Neural cell (in vitro differentiated cells): ENCODE results near the gene ITPKB. TPM values are rescaled to one million over a fixed set of nuclear protein-coding genes. Genes with fewer than 3 reads are reported as not detected.
"Not testable (repeated sequence)": the region's sequence is repeated elsewhere in the genome, so short reads cannot be mapped to it uniquely, and the experiment has no call there.

ENCODE experiments used
- H2AFZ ChIP-seq: fragments of 200-600, 300-800 bp; sonication (generic), shearing (Covaris generic); 2 replicates; pipeline ENCODE4 v1.6.0; 2014; ENCODE audit warnings: low read depth, mild to moderate bottlenecking, antibody characterized with exemption, low read length, moderate library complexity
- H3F3A ChIP-seq: fragments of 200-600 bp; shearing (Covaris generic); 2 replicates; pipeline ENCODE4 v1.6.1; 2016; ENCODE audit warnings: mild to moderate bottlenecking, moderate library complexity, mixed read lengths, antibody characterized with exemption, low read length; ENCODE audit not compliant: insufficient read depth, poor library complexity, severe bottlenecking
- H3K27ac ChIP-seq: fragments of 200-600, 300-800 bp; sonication (generic), shearing (Covaris generic); 2 replicates; pipeline ENCODE4 v1.5.1; 2014; ENCODE audit warnings: mild to moderate bottlenecking, low read length, moderate library complexity
- H3K27me3 ChIP-seq: fragments of 300-800, 200-600 bp; sonication (generic), shearing (Covaris generic); 2 replicates; pipeline ENCODE4 v1.6.0; 2014; ENCODE audit warnings: mild to moderate bottlenecking, low read depth, low read length, moderate library complexity; ENCODE audit not compliant: insufficient read depth
- H3K36me3 ChIP-seq: fragments of 300-800, 200-600 bp; sonication (generic), shearing (Covaris generic); 2 replicates; pipeline ENCODE4 v1.5.1; 2014; ENCODE audit warnings: mild to moderate bottlenecking, antibody characterized with exemption, low read length, moderate library complexity; ENCODE audit not compliant: insufficient read depth
- H3K4me2 ChIP-seq: fragments of 300-800, 200-600 bp; sonication (generic), shearing (Covaris generic); 2 replicates; pipeline ENCODE4 v1.6.0; 2014; ENCODE audit warnings: mild to moderate bottlenecking, low read length
- H3K4me3 ChIP-seq: fragments of 300-800, 200-600 bp; sonication (generic), shearing (Covaris generic); 2 replicates; pipeline ENCODE4 v1.5.1; 2014; ENCODE audit warnings: mild to moderate bottlenecking, low read length, moderate library complexity
- H3K79me2 ChIP-seq: fragments of 200-600 bp; shearing (Covaris generic); replicated peaks from 2 replicates; pipeline ENCODE4 v1.6.0; 2014; ENCODE audit warnings: mild to moderate bottlenecking, low read length, moderate library complexity; ENCODE audit not compliant: insufficient read depth
- H3K9ac ChIP-seq: fragments of 300-800, 200-600 bp; sonication (generic), shearing (Covaris generic); 2 replicates; pipeline ENCODE4 v1.6.1; 2016; ENCODE audit warnings: mild to moderate bottlenecking, low read length, mixed read lengths
- H3K9me2 ChIP-seq: fragments of 200-600 bp; shearing (Covaris generic); 2 replicates; pipeline ENCODE4 v1.6.1; 2016; ENCODE audit warnings: mild to moderate bottlenecking, low read length, mixed read lengths; ENCODE audit not compliant: insufficient read depth
- H3K9me3 ChIP-seq: fragments of 200-600, 300-800 bp; sonication (generic), shearing (Covaris generic); 2 replicates; pipeline ENCODE4 v1.6.1; 2016; ENCODE audit warnings: mild to moderate bottlenecking, mixed run types, low read length, moderate library complexity, mixed read lengths
- H4K20me1 ChIP-seq: fragments of 200-600 bp; shearing (Covaris generic); 2 replicates; pipeline ENCODE4 v1.6.1; 2016; ENCODE audit warnings: mild to moderate bottlenecking, mixed run types; ENCODE audit not compliant: insufficient read depth
- EP300 ChIP-seq: fragments of 450-650 bp; conservative IDR thresholded peaks from 2 replicates; pipeline ENCODE4 v1.6.1; 2014; ENCODE audit warnings: antibody characterized with exemption, mild to moderate bottlenecking, moderate library complexity; ENCODE audit not compliant: poor library complexity, severe bottlenecking
- EZH2 ChIP-seq: fragments of 200-600, 300-800 bp; shearing (Covaris generic), sonication (generic); IDR thresholded peaks from 2 replicates; pipeline ENCODE4 v1.6.1; 2014; ENCODE audit warnings: antibody characterized with exemption, low read length, borderline replicate concordance, mild to moderate bottlenecking; ENCODE audit not compliant: insufficient read depth, poor library complexity, severe bottlenecking
- MXI1 ChIP-seq: fragments of 450-650 bp; conservative IDR thresholded peaks from 2 replicates; pipeline ENCODE4 v1.6.1; 2014; ENCODE audit warnings: antibody characterized with exemption, mild to moderate bottlenecking; ENCODE audit not compliant: poor library complexity, severe bottlenecking
- POLR2AphosphoS5 ChIP-seq: IDR thresholded peaks from 2 replicates; pipeline ENCODE4 v1.6.1; 2012
- RAD21 ChIP-seq: fragments of 450-650 bp; conservative IDR thresholded peaks from 2 replicates; pipeline ENCODE4 v1.6.1; 2014; ENCODE audit warnings: antibody characterized with exemption, mild to moderate bottlenecking, moderate library complexity
- SMC3 ChIP-seq: fragments of 450-650 bp; conservative IDR thresholded peaks from 2 replicates; pipeline ENCODE4 v1.6.1; 2014; ENCODE audit warnings: antibody characterized with exemption, mild to moderate bottlenecking, moderate library complexity; ENCODE audit not compliant: poor library complexity
- TAF1 ChIP-seq: IDR thresholded peaks from 2 replicates; pipeline ENCODE4 v1.6.1; 2012; ENCODE audit warnings: low read depth
- polyA plus RNA-seq: library from polyadenylated mRNA; depleted of rRNA; stranded (reverse); fragments of >200 nt; gene quantifications from 2 replicates; pipeline ENCODE4 v1.2.3, GENCODE V29; 2014
- TF ChIP-seq, protein P1 (sequence below): IDR thresholded peaks from 2 replicates; pipeline ENCODE4 v1.6.1; 2012; ENCODE audit warnings: borderline replicate concordance
- TF ChIP-seq, protein P2 (sequence below): fragments of 450-650 bp; IDR thresholded peaks from 2 replicates; pipeline ENCODE4 v1.5.1; 2014; ENCODE audit warnings: antibody characterized with exemption, mild to moderate bottlenecking, moderate library complexity; ENCODE audit not compliant: poor library complexity, severe bottlenecking

The ITPKB gene
- polyA plus RNA-seq, 1 donor from 2014 or later: 0.19 TPM

DNA sequence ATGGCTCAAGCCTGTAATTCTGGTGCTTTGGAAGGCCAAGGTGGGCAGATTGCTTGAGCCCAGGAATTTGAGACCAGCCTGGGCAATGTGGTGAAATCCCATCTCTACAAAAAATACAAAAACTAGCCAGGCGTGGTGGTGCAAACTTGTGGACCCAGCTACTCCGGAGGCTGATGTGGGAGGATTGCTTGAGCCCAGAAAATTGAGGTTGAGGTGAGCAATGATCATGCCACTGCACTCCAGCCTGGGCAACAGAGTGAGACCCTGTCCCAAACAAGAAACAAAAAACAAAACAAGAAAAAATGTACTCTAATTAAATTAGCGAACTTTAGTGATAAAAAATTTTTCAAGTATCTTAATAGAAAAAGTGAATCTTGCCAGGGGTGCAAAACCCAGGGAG lies 28.1 kb upstream of the ITPKB start:
- H3K9ac ChIP-seq, H3K9me2 ChIP-seq, H3K27ac ChIP-seq, H3K79me2 ChIP-seq, H3K36me3 ChIP-seq, H3K4me3 ChIP-seq, H4K20me1 ChIP-seq, H3K4me2 ChIP-seq, H3F3A ChIP-seq, H2AFZ ChIP-seq, H3K9me3 ChIP-seq, H3K27me3 ChIP-seq: not testable (repeated sequence)

DNA sequence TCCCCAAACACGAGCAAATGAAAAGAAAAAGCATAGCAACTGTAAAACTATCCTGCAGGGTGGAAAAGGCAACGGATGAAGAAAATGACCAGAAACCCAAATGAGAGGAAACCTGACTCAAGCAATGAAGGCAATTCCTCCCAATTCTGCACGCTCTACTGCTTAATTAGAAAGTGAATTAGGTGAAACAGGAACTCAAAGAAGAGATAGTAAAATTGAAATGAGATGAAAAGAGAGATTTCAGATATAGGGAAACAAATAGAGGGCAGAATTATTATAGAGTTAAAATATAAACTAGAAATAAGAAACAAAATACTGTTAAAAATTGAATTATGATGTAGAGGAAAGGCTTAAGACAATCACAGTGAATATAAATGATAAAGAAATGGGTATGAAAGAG lies 27.5 kb upstream of the ITPKB start:
- Histone ChIP-seq H3K9me3 (no peaks in the 10 kb centered on the region), H2AFZ (no peak overlapping the region), H3K79me2 (no peaks in the 10 kb centered on the region), H3K36me3 (no peaks in the 10 kb centered on the region), H3K27me3 (no peaks in the 10 kb centered on the region), H4K20me1 (no peaks in the 10 kb centered on the region), H3K4me2 (no peak overlapping the region), H3K9ac (no peak overlapping the region), H3K4me3 (no peak overlapping the region), H3K27ac (no peak overlapping the region), H3K9me2 (no peaks in the 10 kb centered on the region), H3F3A (no peaks in the 10 kb centered on the region)
- no peak for TF ChIP-seq RAD21

DNA sequence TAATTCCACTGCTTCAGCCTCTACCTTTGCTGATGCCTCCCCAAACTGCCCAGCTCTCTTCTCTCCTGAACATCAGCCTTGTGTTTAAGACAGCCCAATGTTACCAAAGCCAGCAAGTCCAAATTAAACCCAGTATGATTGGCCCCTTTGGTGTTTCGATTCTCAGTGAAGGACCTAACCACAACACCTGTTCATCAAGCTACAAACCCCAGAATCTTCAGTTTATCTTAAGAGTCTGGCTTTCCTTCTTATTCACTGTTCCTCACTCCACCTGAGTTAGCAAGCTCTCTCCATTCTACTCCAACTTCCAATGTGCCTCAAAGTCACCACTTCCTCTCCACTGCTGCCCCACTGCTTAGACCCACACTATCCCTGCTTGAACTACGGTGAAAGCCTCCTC lies 25.5 kb upstream of the ITPKB start:
- no peaks in the 10 kb centered on the region for H3K79me2 ChIP-seq
- H3K36me3 ChIP-seq: no peaks in the 10 kb centered on the region
- TF ChIP-seq, protein P1, sequence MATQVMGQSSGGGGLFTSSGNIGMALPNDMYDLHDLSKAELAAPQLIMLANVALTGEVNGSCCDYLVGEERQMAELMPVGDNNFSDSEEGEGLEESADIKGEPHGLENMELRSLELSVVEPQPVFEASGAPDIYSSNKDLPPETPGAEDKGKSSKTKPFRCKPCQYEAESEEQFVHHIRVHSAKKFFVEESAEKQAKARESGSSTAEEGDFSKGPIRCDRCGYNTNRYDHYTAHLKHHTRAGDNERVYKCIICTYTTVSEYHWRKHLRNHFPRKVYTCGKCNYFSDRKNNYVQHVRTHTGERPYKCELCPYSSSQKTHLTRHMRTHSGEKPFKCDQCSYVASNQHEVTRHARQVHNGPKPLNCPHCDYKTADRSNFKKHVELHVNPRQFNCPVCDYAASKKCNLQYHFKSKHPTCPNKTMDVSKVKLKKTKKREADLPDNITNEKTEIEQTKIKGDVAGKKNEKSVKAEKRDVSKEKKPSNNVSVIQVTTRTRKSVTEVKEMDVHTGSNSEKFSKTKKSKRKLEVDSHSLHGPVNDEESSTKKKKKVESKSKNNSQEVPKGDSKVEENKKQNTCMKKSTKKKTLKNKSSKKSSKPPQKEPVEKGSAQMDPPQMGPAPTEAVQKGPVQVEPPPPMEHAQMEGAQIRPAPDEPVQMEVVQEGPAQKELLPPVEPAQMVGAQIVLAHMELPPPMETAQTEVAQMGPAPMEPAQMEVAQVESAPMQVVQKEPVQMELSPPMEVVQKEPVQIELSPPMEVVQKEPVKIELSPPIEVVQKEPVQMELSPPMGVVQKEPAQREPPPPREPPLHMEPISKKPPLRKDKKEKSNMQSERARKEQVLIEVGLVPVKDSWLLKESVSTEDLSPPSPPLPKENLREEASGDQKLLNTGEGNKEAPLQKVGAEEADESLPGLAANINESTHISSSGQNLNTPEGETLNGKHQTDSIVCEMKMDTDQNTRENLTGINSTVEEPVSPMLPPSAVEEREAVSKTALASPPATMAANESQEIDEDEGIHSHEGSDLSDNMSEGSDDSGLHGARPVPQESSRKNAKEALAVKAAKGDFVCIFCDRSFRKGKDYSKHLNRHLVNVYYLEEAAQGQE: no peak
- TF ChIP-seq EP300 (no peak), SMC3 (no peak), MXI1 (no peak), EZH2 (no peak)
- no peaks in the 10 kb centered on the region for H3K9me2 ChIP-seq
- H4K20me1 ChIP-seq: no peaks in the 10 kb centered on the region
- no peaks in the 10 kb centered on the region for H3K9me3 ChIP-seq
- H3F3A ChIP-seq: no peaks in the 10 kb centered on the region
- no peak overlapping the region for H3K4me3 ChIP-seq
- H3K27ac ChIP-seq: no peak overlapping the region
- no peak overlapping the region for H3K9ac ChIP-seq
- no peaks in the 10 kb centered on the region for H3K27me3 ChIP-seq
- no peak overlapping the region for H2AFZ ChIP-seq
- H3K4me2 ChIP-seq: no peak overlapping the region

DNA sequence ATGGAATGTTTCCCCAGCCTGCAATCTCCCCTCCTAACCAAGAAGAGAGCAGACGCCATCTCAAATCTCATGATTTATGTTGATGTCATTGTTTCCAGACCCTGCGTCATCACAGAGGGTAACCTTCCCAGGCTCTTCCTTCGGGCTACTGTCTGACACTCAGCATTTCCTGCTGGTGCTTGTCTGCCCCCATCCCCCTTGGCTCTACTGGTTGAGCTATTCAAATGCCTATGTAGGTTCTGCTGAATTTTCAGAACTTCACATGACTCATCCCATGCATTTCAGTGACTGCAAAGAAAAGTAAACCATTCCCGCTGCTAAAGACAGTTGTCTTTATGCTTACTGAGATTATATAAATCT lies 24.8 kb upstream of the ITPKB start:
- H3K4me3 ChIP-seq: no peak overlapping the region
- no peak overlapping the region for H2AFZ ChIP-seq
- H3K9ac ChIP-seq: no peak overlapping the region
- no peaks in the 10 kb centered on the region for H3K36me3 ChIP-seq
- no peaks in the 10 kb centered on the region for H3K79me2 ChIP-seq
- TF ChIP-seq TAF1: no peak
- TF ChIP-seq EP300: no peak
- TF ChIP-seq POLR2AphosphoS5: no peak
- no peak for TF ChIP-seq RAD21
- TF ChIP-seq, protein P1: no peak
- TF ChIP-seq, protein P2, sequence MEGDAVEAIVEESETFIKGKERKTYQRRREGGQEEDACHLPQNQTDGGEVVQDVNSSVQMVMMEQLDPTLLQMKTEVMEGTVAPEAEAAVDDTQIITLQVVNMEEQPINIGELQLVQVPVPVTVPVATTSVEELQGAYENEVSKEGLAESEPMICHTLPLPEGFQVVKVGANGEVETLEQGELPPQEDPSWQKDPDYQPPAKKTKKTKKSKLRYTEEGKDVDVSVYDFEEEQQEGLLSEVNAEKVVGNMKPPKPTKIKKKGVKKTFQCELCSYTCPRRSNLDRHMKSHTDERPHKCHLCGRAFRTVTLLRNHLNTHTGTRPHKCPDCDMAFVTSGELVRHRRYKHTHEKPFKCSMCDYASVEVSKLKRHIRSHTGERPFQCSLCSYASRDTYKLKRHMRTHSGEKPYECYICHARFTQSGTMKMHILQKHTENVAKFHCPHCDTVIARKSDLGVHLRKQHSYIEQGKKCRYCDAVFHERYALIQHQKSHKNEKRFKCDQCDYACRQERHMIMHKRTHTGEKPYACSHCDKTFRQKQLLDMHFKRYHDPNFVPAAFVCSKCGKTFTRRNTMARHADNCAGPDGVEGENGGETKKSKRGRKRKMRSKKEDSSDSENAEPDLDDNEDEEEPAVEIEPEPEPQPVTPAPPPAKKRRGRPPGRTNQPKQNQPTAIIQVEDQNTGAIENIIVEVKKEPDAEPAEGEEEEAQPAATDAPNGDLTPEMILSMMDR: no peak
- no peak for TF ChIP-seq EZH2
- no peak for TF ChIP-seq MXI1
- no peak for TF ChIP-seq SMC3
- no peak overlapping the region for H3K27ac ChIP-seq
- H3K9me3 ChIP-seq: no peaks in the 10 kb centered on the region
- H3K9me2 ChIP-seq: no peaks in the 10 kb centered on the region
- no peaks in the 10 kb centered on the region for H3F3A ChIP-seq
- no peaks in the 10 kb centered on the region for H4K20me1 ChIP-seq
- no peaks in the 10 kb centered on the region for H3K27me3 ChIP-seq
- no peak overlapping the region for H3K4me2 ChIP-seq
